Left cardiac atrium (tissue), 4 donors: ENCODE measurements around the gene HIPK2. TPM values are rescaled to one million over a fixed set of nuclear protein-coding genes. Genes with fewer than 3 reads are reported as not detected.
"Not testable (repeated sequence)": the region's sequence is repeated elsewhere in the genome, so short reads cannot be mapped to it uniquely, and the experiment has no call there.

Experiments used
- ATAC-seq, 2 donors: fragments of 200-7000 bp; cut with Tn5 transposase; one replicate each; pipeline ENCODE4 v1.9.1; 2020; ENCODE audit warnings: mild to moderate bottlenecking in 2 of 2, moderate library complexity in 2 of 2
- DNase-seq: peaks from one replicate; pipeline ENCODE4 v3.0.0-alpha.2; 2020
- intact Hi-C, 2 donors: fragments of 100-400 bp; cut with DNase I; formaldehyde crosslinking; loops; one replicate each; pipeline versions ENCODE4 v1.14.1 to v1.15.1; 2022 to 2023
- total RNA-seq, 2 donors: library from RNA; stranded (reverse); fragmentation: NEBNext Ultra II Directional; extraction: Animal tissue kit (Norgen Biotek cat#: 25700); gene quantifications; one replicate each; pipeline ENCODE4 v1.2.1, GENCODE V29; 2021
- donor health status: DM: no; HTN: yes; CAD: no.
- donor health status: DM: no; HTN: yes; CAD: no; lungs with severe emphysema.
- donor health status: DM: yes; HTN: yes; CAD: no.
- donor health status: Dilated cardiomyopathy.

HIPK2 gene
- total RNA-seq, 2 donors from 2014 or later: 123 to 139 TPM

GRCh38 chr7:139670662-139671061, 107.1 kb downstream of the HIPK2 start:
- ATAC-seq, DNase-seq, intact Hi-C loops: not testable (repeated sequence)

- DNase-seq (no peak), ATAC-seq (no peak)
- intact Hi-C loops: no loop called here
Measured at GRCh38 chr7:139669106-139670061, 108.4 kb downstream of the HIPK2 start.

DNA sequence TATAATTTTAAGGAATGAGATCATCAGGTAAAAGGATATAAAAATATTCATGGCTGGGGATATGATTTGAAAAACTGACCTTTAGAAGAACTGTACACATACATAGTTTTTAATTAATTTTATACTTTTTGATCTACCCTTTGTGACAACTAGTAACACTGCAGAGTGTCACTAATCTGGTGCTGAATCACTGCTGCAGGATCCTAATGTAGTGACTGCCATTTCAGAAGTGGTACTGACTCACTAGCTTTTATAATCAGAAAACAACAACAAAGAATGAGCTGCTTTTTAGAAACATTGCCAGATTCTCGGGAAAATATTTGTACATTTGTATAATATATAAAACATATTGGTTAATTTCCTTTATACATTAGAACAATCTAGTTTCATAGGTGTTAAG, 110.4 kb downstream of the HIPK2 start:
- ATAC-seq: peak in 1 of 2 donors; percentile 52
- intact Hi-C loops: no loop called here
- DNase-seq: no peak

DNA sequence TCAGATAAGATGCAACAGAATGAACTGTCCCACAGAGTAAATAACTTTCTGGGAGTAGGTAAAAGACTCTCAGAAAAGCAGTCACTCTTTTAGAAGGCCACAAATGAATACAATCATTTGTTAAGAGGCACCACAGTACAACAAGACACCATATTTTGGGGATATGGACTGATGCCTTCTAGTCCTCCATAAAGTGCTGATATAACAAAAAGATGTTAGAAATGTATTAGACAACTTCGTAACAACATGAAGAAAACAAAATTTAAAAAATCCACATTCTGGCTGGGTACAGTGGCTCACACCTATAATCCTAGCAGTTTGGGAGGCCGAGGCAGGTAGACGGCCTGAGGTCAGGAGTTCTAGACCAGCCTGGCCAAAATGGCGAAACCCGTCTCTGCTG, 111.3 kb downstream of the HIPK2 start:
- DNase-seq (no peak), ATAC-seq (no peak)
- intact Hi-C loops: no loop called here

- no peak for ATAC-seq
- intact Hi-C loops: no loop called here
- DNase-seq: no peak
Measured at GRCh38 chr7:139664434-139664833, 113.4 kb downstream of the HIPK2 start.

DNA sequence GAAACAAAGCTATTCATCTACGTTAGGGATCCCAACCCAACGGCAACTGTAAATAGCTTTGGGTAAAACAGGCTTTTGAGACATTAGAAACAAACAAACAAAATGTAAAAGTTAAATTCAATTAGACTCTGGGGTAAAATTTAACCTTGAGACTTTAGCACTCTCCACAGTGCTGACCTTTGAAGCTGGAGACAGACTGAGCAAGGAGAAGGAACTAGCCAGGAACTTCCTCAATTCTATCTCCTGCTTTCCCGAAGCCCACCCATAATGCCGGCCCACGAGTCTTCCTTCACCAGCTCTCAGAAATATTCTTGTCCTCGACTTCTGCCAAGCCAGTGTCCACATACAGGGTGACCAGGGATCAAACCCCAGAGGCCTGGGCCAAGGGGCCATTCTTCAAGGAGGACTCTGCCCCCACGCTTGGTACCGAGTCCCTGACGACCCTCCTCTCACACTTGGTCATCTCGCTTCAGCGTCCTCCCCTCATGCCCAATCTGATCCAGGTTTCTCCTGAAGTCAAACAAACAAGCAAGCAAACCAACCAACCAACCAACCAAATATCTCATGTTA, 114.1 kb downstream of the HIPK2 start:
- intact Hi-C loops: no loop called here
- ATAC-seq (no peak), DNase-seq (no peak)

- DNase-seq (no peak), ATAC-seq (no peak)
- intact Hi-C loops: no loop called here
Measured at GRCh38 chr7:139661903-139662302, 115.9 kb downstream of the HIPK2 start.

DNA sequence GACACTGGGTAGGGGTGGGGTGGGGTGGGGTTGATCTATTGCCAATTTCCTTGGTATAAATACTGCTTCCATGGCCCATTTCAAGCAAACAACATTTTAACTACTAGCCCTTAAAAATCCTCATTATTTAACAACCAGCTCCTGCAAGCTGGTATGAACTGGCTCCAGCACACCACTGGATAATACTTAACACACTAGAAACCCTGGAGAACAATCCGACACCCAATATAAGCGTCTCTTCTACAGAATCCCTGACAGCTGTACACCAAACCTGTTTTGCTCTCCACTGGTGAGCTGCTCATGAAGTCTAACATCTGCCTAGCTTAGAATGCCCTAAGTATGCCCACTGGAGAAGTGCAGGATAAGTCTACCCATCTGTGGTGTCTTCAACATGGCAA, 116.8 kb downstream of the HIPK2 start:
- DNase-seq (no peak), ATAC-seq (no peak)
- intact Hi-C loops: no loop called here

- DNase-seq (no peak), ATAC-seq (peak in 1 of 2 donors; percentile 28)
- intact Hi-C loops: no loop called here
Measured at GRCh38 chr7:139660317-139661042, 117.3 kb downstream of the HIPK2 start.

DNA sequence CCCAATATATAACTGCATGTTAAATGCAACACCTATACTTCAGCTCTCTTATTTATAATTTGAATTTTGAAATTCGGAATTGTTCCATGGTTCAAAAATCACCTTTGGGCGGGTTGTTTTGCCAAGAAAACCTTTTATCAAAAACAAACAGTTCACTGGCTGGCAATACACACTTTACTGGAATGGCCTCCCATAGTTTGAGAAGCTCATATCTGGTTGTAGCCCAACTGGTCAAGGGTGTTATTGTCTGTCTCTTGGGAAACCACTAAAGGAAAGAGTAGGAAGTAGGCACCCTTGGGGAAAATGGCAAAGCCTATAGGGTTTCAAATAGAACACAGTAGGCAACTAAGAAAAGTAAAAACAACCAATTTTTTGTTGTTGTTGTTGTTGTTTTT, 117.9 kb downstream of the HIPK2 start:
- intact Hi-C loops: no loop called here
- no peak for ATAC-seq
- no peak for DNase-seq

DNA sequence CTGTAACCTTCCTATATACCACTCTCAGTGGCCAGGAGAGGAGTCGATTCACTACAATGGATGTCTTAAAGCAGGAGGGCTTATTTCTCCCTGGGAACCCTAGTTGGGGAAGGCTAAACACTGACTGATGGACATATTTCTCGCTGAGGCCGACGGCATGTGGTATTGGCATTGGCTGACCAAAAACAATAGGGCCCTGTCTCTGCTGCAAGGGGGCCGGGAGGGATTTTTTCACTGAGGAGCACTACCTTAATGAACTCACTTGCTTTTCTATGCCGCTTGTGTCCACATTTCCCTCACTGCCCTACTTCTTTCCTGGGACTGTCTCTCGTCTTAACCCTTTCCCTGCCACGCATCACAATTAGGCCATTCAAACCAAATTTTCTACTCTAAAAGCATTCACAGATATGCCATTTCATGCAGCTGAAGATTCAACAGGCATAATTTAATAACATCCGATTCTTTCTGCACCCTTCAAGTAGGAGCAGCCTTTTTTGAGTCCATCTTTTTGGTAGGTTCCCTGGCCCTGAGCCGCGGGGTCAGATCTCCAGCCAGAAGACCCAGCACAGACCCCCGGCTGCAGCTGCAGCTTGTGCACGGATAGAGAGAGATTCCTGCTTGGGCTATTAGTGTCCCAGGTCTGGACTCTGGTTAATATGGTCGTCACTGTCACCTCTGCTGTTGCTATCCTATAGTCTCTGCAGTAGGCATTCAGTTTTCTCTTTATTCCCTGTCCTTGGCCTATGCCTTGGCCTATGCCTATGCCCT, 118.7 kb downstream of the HIPK2 start:
- intact Hi-C loops: no loop called here
- no peak for DNase-seq
- ATAC-seq: no peak

GRCh38 chr7:139658296-139658695, 119.5 kb downstream of the HIPK2 start:
- ATAC-seq (no peak), DNase-seq (no peak)
- intact Hi-C loops: no loop called here

GRCh38 chr7:139657725-139658124, 120.1 kb downstream of the HIPK2 start:
- DNase-seq: no peak
- no peak for ATAC-seq
- intact Hi-C loops: no loop called here

- intact Hi-C loops: no loop called here
- DNase-seq (no peak), ATAC-seq (peak in 1 of 2 donors; percentile 48)
Measured at GRCh38 chr7:139656387-139656786, 121.4 kb downstream of the HIPK2 start.

GRCh38 chr7:139655305-139655704, 122.5 kb downstream of the HIPK2 start:
- ATAC-seq (no peak), DNase-seq (no peak)
- intact Hi-C loops: no loop called here

- ATAC-seq (no peak), DNase-seq (no peak)
- intact Hi-C loops: no loop called here
Measured at GRCh38 chr7:139654276-139655181, 123.3 kb downstream of the HIPK2 start.

GRCh38 chr7:139651914-139652313, 125.9 kb downstream of the HIPK2 start:
- DNase-seq: no peak
- ATAC-seq: no peak
- intact Hi-C loops: no loop called here

DNA sequence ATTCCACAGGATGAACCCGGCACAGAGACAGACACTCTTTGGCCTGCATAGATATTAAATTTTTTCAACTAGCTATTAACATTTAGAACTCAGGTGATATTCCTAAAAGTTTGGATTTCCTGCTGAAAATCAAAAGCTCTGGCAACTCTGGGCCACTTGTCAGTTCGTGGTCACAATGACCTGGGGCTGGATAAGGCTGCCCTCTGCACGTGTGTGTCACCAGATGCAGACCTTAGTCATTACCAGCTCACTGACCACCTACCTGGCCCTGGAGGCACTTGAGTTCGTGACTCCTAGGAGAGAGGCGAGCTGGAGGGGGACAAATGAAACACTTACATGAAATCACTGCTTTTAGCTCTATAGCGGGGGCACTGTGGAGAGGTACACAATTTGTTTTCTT, 126.5 kb downstream of the HIPK2 start:
- DNase-seq (no peak), ATAC-seq (no peak)
- intact Hi-C loops: no loop called here
